Trophoblast cell (in vitro differentiated cells and primary cell): ENCODE measurements around the gene PATE2.

Source experiments
- DNase-seq, 2 donors: peaks; one replicate each; pipeline ENCODE4 v3.0.0-alpha.2; 2016
- H2AFZ ChIP-seq: 2 replicates; pipeline ENCODE4 v1.6.1; 2013; ENCODE audit warnings: low read length, moderate library complexity, mild to moderate bottlenecking; ENCODE audit not compliant: insufficient read depth, poor library complexity
- H2AK5ac ChIP-seq: 2 replicates; pipeline ENCODE4 v1.6.1; 2013; ENCODE audit warnings: mild to moderate bottlenecking, low read length
- H2BK120ac ChIP-seq: 2 replicates; pipeline ENCODE4 v1.6.1; 2013; ENCODE audit warnings: low read length, mild to moderate bottlenecking, moderate library complexity; ENCODE audit not compliant: insufficient read depth, poor library complexity
- H2BK12ac ChIP-seq: 2 replicates; pipeline ENCODE4 v1.6.1; 2013; ENCODE audit warnings: mild to moderate bottlenecking, low read length, moderate library complexity
- H2BK5ac ChIP-seq: 2 replicates; pipeline ENCODE4 v1.6.1; 2013; ENCODE audit warnings: low read length, low read depth, moderate library complexity, mild to moderate bottlenecking; ENCODE audit not compliant: poor library complexity
- H3K14ac ChIP-seq: 2 replicates; pipeline ENCODE4 v1.6.1; 2013; ENCODE audit warnings: mild to moderate bottlenecking, low read length
- H3K18ac ChIP-seq: 2 replicates; pipeline ENCODE4 v1.6.1; 2013; ENCODE audit warnings: mild to moderate bottlenecking, low read length
- H3K23ac ChIP-seq: 2 replicates; pipeline ENCODE4 v1.6.1; 2013; ENCODE audit warnings: low read length
- H3K27ac ChIP-seq: 2 replicates; pipeline ENCODE4 v1.5.1; 2013; ENCODE audit warnings: low read depth, mild to moderate bottlenecking, inconsistent platforms, low read length, moderate library complexity
- H3K27me3 ChIP-seq: 2 replicates; pipeline ENCODE4 v1.6.1; 2013; ENCODE audit warnings: inconsistent platforms, mild to moderate bottlenecking, low read length, moderate library complexity; ENCODE audit not compliant: insufficient read depth
- H3K36me3 ChIP-seq, 2 experiments: 1 replicate in 1 of 2; 2 replicates in 1 of 2; pipeline ENCODE4 v1.6.1; 2013; ENCODE audit warnings: low read length in 2 of 2, mild to moderate bottlenecking in 2 of 2, moderate library complexity in 1 of 2; ENCODE audit not compliant: insufficient read depth in 2 of 2, control insufficient read depth in 1 of 2
- H3K4ac ChIP-seq: 2 replicates; pipeline ENCODE4 v1.6.1; 2013; ENCODE audit warnings: low read depth, mild to moderate bottlenecking, low read length, moderate library complexity
- H3K4me1 ChIP-seq, 2 experiments: 1 replicate in 1 of 2; 2 replicates in 1 of 2; pipeline ENCODE4 v1.6.1; 2013; ENCODE audit warnings: low read length in 2 of 2, mild to moderate bottlenecking in 2 of 2, moderate library complexity in 1 of 2; ENCODE audit not compliant: insufficient read depth in 2 of 2, control insufficient read depth in 1 of 2
- H3K4me2 ChIP-seq: 2 replicates; pipeline ENCODE4 v1.6.1; 2013; ENCODE audit warnings: inconsistent platforms, mild to moderate bottlenecking, low read length, moderate library complexity
- H3K4me3 ChIP-seq: 2 replicates; pipeline ENCODE4 v1.5.1; 2013; ENCODE audit warnings: mild to moderate bottlenecking, low read depth, low read length, inconsistent platforms
- H3K79me1 ChIP-seq: one replicate; pipeline ENCODE4 v1.6.1; 2013; ENCODE audit warnings: low read length
- H3K79me2 ChIP-seq: 2 replicates; pipeline ENCODE4 v1.6.1; 2013; ENCODE audit warnings: low read length, mild to moderate bottlenecking; ENCODE audit not compliant: control insufficient read depth, insufficient read depth, poor library complexity
- H3K9ac ChIP-seq: 2 replicates; pipeline ENCODE4 v1.6.1; 2013; ENCODE audit warnings: mild to moderate bottlenecking, low read length
- H3K9me3 ChIP-seq: 2 replicates; pipeline ENCODE4 v1.6.1; 2013; ENCODE audit warnings: low read depth, mild to moderate bottlenecking, control low read depth, inconsistent platforms, low read length; ENCODE audit not compliant: insufficient read depth
- H4K12ac ChIP-seq: 2 replicates; pipeline ENCODE4 v1.6.1; 2013; ENCODE audit warnings: low read depth, mild to moderate bottlenecking, low read length, moderate library complexity
- H4K8ac ChIP-seq: 2 replicates; pipeline ENCODE4 v1.6.1; 2013; ENCODE audit warnings: low read depth, mild to moderate bottlenecking, low read length, moderate library complexity
- H4K91ac ChIP-seq: one replicate; pipeline ENCODE4 v1.6.1; 2013; ENCODE audit warnings: low read depth, mild to moderate bottlenecking, low read length, moderate library complexity
- WGBS: extraction: QIAGEN DNeasy Blood & Tissue Kit; methylation state at CpG from one replicate; pipeline ENCODE4 v1.1.7; 2013; ENCODE audit warnings: missing lambda C conversion rate; ENCODE audit not compliant: insufficient read length, insufficient coverage; ENCODE audit errors: extremely low coverage; 5-methylcytosine and 5-hydroxymethylcytosine counted together

Gene PATE2

DNA sequence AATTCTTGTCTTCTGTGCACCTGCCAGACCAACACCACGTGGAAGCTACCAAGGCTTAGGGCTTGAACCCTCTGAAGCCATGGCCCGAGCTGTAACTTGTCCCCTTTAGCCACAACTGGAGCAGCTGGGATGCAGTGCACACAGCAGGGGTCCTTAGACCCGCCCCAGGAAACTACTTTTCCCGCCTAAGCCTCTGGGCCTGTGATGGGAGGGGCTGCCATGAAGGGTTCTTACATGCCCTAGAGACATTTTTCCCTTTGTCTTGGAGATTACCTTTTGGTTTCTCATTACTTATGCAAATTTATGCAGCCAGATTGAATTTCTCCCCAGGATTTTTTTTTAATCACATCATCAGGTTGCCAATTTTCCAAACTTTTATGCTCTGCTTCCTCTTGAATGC is 19.0 kb upstream of the PATE2 start:
- no peaks in the 10 kb centered on the region for H3K36me3 ChIP-seq
- H3K79me1 ChIP-seq: no peaks in the 10 kb centered on the region
- no peak overlapping the region for H4K8ac ChIP-seq
- H3K79me2 ChIP-seq: no peaks in the 10 kb centered on the region
- no peak overlapping the region for H3K14ac ChIP-seq
- H2AK5ac ChIP-seq: no peak overlapping the region
- no peak overlapping the region for H3K9ac ChIP-seq
- H4K91ac ChIP-seq: no peak overlapping the region
- H2BK5ac ChIP-seq: no peak overlapping the region
- no peak overlapping the region for H2AFZ ChIP-seq
- H3K9me3 ChIP-seq: peaks cover 2% of the 10 kb centered on the region
- H3K4ac ChIP-seq: no peak overlapping the region
- no peaks in the 10 kb centered on the region for H3K4me1 ChIP-seq
- H3K18ac ChIP-seq: no peak overlapping the region
- WGBS: no CpG with 5 or more reads among the region's 4 CpGs
- H3K4me3 ChIP-seq: no peak overlapping the region
- no peak overlapping the region for H2BK120ac ChIP-seq
- no peaks in the 10 kb centered on the region for H3K27me3 ChIP-seq
- H3K23ac ChIP-seq: no peak overlapping the region
- no peak for DNase-seq
- no peak overlapping the region for H4K12ac ChIP-seq
- H3K4me2 ChIP-seq: no peak overlapping the region
- no peak overlapping the region for H3K27ac ChIP-seq
- H2BK12ac ChIP-seq: no peak overlapping the region

GRCh38 chr11:125790825-125791224 is 12.2 kb upstream of the PATE2 start:
- Histone ChIP-seq H3K27me3 (no peaks in the 10 kb centered on the region), H4K91ac (no peak overlapping the region), H2BK120ac (no peak overlapping the region), H4K8ac (no peak overlapping the region), H3K23ac (no peak overlapping the region), H3K4me2 (no peak overlapping the region), H3K4ac (no peak overlapping the region), H3K27ac (no peak overlapping the region), H2AK5ac (no peak overlapping the region), H2BK5ac (no peak overlapping the region), H3K9ac (no peak overlapping the region), H3K18ac (no peak overlapping the region), H3K9me3 (no peaks in the 10 kb centered on the region), H3K79me2 (no peaks in the 10 kb centered on the region), H3K79me1 (no peaks in the 10 kb centered on the region), H4K12ac (no peak overlapping the region), H2BK12ac (no peak overlapping the region), H2AFZ (no peak overlapping the region), H3K4me1 (no peaks in the 10 kb centered on the region), H3K4me3 (no peak overlapping the region), H3K14ac (no peak overlapping the region), H3K36me3 (no peaks in the 10 kb centered on the region)
- no CpG with 5 or more reads among the region's 4 CpGs for WGBS
- DNase-seq: no peak

DNA sequence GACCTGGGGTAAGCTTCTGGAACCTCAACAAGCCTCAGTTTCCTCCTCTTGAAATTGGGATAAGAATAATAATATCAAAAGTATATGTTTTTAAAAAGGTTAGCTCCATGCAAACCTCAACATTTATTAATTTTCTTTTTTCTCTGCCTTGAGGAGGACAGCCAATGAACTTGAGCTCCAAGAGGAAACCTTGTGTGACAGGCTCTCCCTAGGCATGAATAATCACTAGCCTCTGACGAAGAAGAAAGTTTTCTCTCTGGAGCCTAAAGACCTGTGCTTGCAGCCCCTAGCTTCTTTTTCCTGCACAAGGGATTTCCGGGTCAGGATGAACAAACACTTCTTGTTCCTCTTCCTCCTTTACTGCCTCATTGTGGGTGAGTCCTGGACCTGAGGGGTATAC is 9.2 kb upstream of the PATE2 start, which contains the start of gene PATE3:
Gene PATE3 (plus strand): TSS at position 301 of the 400 bp plus-strand sequence. CDS start 25 bp downstream, at position 326.
- H2BK12ac ChIP-seq: no peak within 1 kb of the TSS
- H3K14ac ChIP-seq: no peak within 1 kb of the TSS
- H3K9me3 ChIP-seq: no peaks in the 10 kb centered on the region
- no peak within 1 kb of the TSS for H3K18ac ChIP-seq
- no peak within 1 kb of the TSS for H3K27ac ChIP-seq
- no peak within 1 kb of the TSS for H4K91ac ChIP-seq
- no CpG with 5 or more reads among the region's 2 CpGs for WGBS
- no peak within 1 kb of the TSS for H3K4me2 ChIP-seq
- no peaks in the 10 kb centered on the region for H3K36me3 ChIP-seq
- no peaks in the 10 kb centered on the region for H3K79me1 ChIP-seq
- H2BK120ac ChIP-seq: no peak within 1 kb of the TSS
- no peak within 1 kb of the TSS for H4K8ac ChIP-seq
- no peaks in the 10 kb centered on the region for H3K4me1 ChIP-seq
- H3K23ac ChIP-seq: no peak within 1 kb of the TSS
- no peak for DNase-seq
- no peaks in the 10 kb centered on the region for H3K79me2 ChIP-seq
- H3K4ac ChIP-seq: no peak within 1 kb of the TSS
- no peak within 1 kb of the TSS for H4K12ac ChIP-seq
- H2BK5ac ChIP-seq: no peak within 1 kb of the TSS
- H2AFZ ChIP-seq: no peak within 1 kb of the TSS
- H3K27me3 ChIP-seq: no peaks in the 10 kb centered on the region
- no peak within 1 kb of the TSS for H3K9ac ChIP-seq
- H2AK5ac ChIP-seq: no peak within 1 kb of the TSS
- H3K4me3 ChIP-seq: no peak within 1 kb of the TSS

GRCh38 chr11:125784678-125785077 is 6.0 kb upstream of the PATE2 start:
- Histone ChIP-seq H4K91ac (no peak overlapping the region), H3K18ac (no peak overlapping the region), H3K9ac (no peak overlapping the region), H4K12ac (no peak overlapping the region), H3K79me1 (no peaks in the 10 kb centered on the region), H3K9me3 (no peaks in the 10 kb centered on the region), H2AK5ac (no peak overlapping the region), H2BK12ac (no peak overlapping the region), H2BK120ac (no peak overlapping the region), H3K27ac (no peak overlapping the region), H3K4me1 (no peaks in the 10 kb centered on the region), H3K14ac (no peak overlapping the region), H3K23ac (no peak overlapping the region), H3K4ac (no peak overlapping the region), H4K8ac (no peak overlapping the region), H2BK5ac (no peak overlapping the region), H3K79me2 (no peaks in the 10 kb centered on the region), H3K36me3 (no peaks in the 10 kb centered on the region), H2AFZ (no peak overlapping the region), H3K4me2 (no peak overlapping the region), H3K4me3 (no peak overlapping the region), H3K27me3 (no peaks in the 10 kb centered on the region)
- DNase-seq: no peak
- no CpG with 5 or more reads among the region's 2 CpGs for WGBS
